NCI-H2196 treated with DMSO at 0.1 percent for 48 hours (cell line): ENCODE measurements around the gene SRPRB.

Experiments used
- DNase-seq: peaks from one replicate; lab custom pipeline; 2025; ENCODE audit not compliant: unreplicated experiment; lab: John Stamatoyannopoulos, UW

SRPRB gene

GRCh38 chr3:133825969-133826727 is 20.5 kb downstream of the SRPRB start:
- no peak for DNase-seq

- no peak for DNase-seq
Observed at GRCh38 chr3:133827136-133827535, 21.5 kb downstream of the SRPRB start.

- no peak for DNase-seq
Observed at GRCh38 chr3:133827684-133828083, 22.1 kb downstream of the SRPRB start.

- DNase-seq: no peak
Observed at GRCh38 chr3:133828576-133829309, 23.1 kb downstream of the SRPRB start.

- DNase-seq: no peak
Observed at GRCh38 chr3:133829310-133829707, 23.7 kb downstream of the SRPRB start.

- no peak for DNase-seq
Observed at GRCh38 chr3:133830071-133830470, 24.5 kb downstream of the SRPRB start.

- DNase-seq: no peak
Observed at GRCh38 chr3:133831966-133832801, 26.6 kb downstream of the SRPRB start.

- no peak for DNase-seq
Observed at GRCh38 chr3:133832802-133833144, 27.2 kb downstream of the SRPRB start.

GRCh38 chr3:133833267-133833666 is 27.7 kb downstream of the SRPRB start:
- no peak for DNase-seq

- no peak for DNase-seq
Observed at GRCh38 chr3:133833880-133834620, 28.4 kb downstream of the SRPRB start.

GRCh38 chr3:133834621-133835417 is 29.2 kb downstream of the SRPRB start:
- DNase-seq: no peak

- DNase-seq: no peak
Observed at GRCh38 chr3:133835418-133835743, 29.8 kb downstream of the SRPRB start.

- no peak for DNase-seq
Observed at GRCh38 chr3:133835961-133836360, 30.3 kb downstream of the SRPRB start.

- DNase-seq: no peak
Observed at GRCh38 chr3:133836497-133837158, 31.0 kb downstream of the SRPRB start.

- DNase-seq: no peak
Observed at GRCh38 chr3:133837487-133838295, 32.1 kb downstream of the SRPRB start.

GRCh38 chr3:133838296-133838789 is 32.7 kb downstream of the SRPRB start:
- no peak for DNase-seq

GRCh38 chr3:133838916-133839800 is 33.5 kb downstream of the SRPRB start:
- DNase-seq: no peak
